ENCODE measurements around the gene PTPRD.

DNA sequence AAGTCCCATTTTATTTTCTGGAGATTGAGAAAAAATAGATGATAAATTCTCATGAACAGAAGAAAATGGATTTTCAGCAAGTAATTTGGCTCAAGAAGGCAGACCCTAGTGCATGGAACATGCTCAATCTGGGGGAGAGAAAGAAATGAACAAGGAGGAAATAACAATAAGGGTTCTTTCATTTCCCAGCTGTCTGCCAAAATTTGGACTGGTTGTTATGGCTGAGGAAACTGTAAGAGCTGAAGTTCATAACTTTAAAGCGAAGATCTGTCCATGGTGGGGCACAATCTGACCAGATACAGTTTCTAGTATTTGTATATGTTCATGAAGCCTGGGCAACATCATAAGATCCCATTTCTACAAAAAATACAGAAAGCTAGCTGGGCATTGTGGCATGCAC, 1426.7 kb downstream of the PTPRD start:
- TF ChIP-seq, protein P1, sequence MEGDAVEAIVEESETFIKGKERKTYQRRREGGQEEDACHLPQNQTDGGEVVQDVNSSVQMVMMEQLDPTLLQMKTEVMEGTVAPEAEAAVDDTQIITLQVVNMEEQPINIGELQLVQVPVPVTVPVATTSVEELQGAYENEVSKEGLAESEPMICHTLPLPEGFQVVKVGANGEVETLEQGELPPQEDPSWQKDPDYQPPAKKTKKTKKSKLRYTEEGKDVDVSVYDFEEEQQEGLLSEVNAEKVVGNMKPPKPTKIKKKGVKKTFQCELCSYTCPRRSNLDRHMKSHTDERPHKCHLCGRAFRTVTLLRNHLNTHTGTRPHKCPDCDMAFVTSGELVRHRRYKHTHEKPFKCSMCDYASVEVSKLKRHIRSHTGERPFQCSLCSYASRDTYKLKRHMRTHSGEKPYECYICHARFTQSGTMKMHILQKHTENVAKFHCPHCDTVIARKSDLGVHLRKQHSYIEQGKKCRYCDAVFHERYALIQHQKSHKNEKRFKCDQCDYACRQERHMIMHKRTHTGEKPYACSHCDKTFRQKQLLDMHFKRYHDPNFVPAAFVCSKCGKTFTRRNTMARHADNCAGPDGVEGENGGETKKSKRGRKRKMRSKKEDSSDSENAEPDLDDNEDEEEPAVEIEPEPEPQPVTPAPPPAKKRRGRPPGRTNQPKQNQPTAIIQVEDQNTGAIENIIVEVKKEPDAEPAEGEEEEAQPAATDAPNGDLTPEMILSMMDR (IDR thresholded peaks at IDR 0.05): no peak
- no peak for TF ChIP-seq POLR2A (IDR thresholded peaks at IDR 0.05)

Data from Peyer's patch (tissue), 4 donors.